Stimulated activated CD8-positive, alpha-beta memory T cell treated with anti-CD3 and anti-CD28 coated beads, Interleukin-2, amount 100 ng/mL, for 1 hour (primary cell): ENCODE measurements around the gene OR2L2.
"Not testable (repeated sequence)": the region's sequence is repeated elsewhere in the genome, so short reads cannot be mapped to it uniquely, and the experiment has no call there.

Experiments used
- DNase-seq, 2 donors: peaks; one replicate each; pipeline ENCODE4 v3.0.0-alpha.2; 2020; ENCODE audit warnings: low read depth in 2 of 2

OR2L2 gene, protein sequence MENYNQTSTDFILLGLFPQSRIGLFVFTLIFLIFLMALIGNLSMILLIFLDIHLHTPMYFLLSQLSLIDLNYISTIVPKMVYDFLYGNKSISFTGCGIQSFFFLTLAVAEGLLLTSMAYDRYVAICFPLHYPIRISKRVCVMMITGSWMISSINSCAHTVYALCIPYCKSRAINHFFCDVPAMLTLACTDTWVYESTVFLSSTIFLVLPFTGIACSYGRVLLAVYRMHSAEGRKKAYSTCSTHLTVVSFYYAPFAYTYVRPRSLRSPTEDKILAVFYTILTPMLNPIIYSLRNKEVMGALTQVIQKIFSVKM

DNA sequence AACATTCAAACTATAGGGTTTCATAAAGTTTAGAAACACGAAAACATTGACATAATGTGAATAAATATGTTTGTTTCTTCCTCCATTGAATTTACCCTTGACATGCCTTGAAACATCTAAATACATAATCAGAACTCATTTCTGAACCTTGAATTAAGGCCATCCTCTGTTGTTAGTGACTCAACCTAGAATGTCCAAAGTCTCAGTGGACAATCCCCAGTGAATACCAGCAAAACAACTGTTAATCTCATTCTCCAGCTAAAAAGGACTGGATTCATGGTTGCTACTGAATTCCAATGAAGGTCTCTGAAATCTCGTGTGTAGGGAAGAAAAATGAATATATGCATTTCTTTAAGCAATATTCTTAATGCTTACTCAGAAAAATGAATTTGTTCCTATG, at the start of gene OR2L2:
Gene OR2L2, plus strand, starts transcription at position 301 of the 400 bp plus-strand sequence. CDS start 8,198 bp downstream, outside the sequence.
- DNase-seq, result no peak

DNA sequence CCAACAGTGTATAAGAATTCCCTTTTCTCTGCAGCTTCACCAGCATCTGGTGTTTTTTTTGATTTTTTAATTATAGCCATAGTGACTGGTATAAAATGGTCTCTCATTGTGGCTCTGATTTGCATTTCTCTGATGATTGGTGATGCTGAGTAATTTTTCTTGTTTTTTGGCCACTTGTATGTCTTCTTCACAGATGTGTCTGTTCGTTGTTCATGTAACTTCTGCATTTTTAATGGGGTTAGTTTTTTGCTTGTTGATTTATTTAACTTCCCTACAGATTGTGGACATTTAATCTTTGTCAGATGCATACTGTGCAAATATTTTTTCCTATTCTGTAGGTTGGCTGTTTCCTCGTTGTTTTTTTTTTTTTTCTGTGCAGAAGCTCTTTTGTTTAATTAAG, 36.9 kb upstream of the OR2L2 start:
- DNase-seq, result no peak

DNA sequence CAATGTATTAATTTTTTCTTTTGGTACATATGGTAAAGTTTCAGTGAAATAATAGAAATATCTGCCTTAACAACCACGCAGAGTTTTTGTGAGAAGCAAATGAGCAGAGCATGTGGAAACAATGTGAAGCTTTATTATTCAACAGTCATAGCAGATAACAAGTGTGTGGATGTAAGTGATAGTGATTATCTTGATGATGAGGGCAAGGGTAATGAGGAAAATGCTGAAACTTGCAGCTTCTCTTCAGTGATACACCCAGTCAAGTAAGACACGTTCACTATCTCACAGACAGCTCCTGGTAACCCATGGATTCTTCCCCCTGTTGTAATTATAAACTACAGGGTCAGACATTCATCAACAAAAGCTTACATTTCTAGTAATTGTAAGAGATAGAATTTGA, 31.1 kb upstream of the OR2L2 start:
- DNase-seq, result no peak

DNA sequence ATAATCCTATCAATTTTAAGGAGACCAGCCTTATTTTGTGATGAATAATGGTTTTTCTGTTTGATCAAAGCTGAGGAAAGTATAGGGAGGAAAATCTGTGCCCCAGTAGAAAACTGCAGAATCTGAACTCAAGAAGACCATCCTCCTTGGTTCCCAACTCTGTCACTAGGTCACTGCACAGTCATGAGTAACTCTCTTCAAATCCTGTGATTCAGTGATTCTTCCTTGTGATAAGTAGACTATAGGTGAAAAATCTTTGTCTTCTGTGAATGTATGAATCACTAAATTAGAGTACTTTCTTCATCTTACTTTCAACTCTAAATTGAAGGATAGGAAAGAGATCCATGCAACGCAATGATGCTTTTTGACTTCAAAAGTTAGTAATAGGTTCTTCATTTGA, 29.7 kb upstream of the OR2L2 start:
- DNase-seq, result no peak

DNA sequence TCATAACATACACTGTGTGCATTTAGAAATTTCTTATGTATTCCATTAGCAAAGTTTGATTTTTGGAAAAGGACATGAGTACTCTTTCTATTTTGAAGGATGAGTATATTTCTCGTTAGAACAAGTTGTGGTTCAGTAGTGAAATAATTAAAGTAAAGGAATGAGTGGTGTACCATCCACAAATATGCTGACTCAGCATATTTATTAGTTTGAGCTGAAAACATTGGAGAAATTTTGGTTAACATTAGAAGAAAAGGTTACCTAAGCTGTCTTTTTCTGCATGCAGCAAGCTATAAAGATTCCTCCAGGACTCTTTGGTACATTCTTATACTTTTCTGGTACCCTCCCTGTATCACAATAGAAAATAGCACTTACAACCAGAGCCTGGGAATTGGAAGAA, 22.1 kb upstream of the OR2L2 start:
- no peak for DNase-seq

DNA sequence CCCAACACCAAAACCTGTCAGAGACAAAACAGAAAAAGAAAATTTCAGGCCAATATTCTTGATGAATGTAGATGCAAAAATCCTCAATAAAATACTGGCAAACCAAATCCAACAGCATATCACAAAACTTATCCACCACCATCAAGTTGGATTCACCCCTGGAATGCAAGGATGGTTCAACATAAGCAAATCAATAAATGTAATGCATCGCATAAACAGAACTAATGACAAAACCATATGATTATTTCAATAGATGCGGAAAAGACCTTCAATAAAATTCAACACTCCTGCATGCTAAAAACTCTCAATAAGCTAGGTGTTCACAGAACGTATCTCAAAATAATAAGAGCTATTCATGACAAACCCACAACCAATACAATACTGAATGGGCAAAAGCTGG, 20.2 kb upstream of the OR2L2 start:
- DNase-seq, result no peak

DNA sequence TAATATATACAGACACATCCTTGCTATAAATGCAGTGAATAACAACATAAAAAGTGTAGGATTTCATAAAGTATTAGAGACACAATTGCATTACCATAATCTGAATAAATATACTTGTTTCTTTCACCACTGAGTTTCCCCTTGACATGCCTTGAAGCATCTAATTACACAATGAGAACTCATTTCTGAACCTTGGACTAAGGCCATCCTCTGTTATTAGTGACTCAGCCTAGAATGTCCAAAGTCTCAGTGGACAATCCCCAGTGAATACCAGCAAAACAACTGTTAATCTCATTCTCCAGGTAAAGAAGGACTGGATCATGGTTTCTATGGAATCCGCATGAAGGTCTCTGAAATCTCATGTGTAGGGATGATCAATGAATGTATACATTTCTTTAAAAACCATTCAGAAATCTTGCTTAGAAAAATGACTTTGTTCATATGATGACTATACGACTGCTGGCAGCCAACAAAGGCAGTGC, 16.6 kb upstream of the OR2L2 start, which contains the start of gene OR2L5:
Gene OR2L5, plus strand, starts transcription at position 432 of the 482 bp plus-strand sequence. CDS start 8,288 bp downstream, outside the sequence.
- no peak for DNase-seq

DNA sequence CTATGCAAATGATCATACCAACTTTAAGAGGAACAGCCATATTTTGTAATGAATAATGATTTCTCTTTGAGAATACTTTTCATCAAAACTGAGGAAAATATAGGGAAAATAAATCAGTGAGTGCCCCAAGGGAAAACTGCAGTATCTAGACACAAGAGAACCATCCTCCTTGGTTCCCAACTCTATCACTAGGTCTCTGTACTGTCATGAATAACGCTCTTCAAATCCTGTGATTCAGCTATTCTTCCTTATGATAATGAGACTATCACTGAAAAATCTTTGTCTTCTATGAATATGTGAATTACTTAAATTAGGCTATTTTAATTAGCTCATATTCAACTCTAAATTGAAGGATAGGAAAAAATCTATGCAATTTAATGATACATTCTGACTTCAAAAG, 14.1 kb upstream of the OR2L2 start:
- DNase-seq, result no peak

DNA sequence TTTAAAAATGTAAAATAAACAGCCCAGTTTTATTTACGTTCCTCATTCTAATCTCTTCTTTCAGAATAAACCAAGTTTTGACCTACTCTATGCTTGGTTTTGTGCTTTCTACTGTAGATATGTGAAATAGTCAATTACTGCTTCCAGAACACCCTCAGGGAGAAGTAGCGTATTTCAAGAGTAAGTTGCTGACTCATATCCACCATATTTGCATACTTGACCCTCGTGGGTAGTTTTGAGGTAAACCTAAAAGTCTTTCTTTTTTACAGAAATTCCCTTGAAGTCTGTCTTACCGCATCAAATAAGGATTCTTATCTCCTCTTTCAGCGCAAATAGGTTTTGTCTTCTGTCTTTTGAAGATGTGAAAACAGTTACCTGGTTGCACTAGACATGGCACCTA, 15.3 kb downstream of the OR2L2 start:
- DNase-seq, result no peak

DNA sequence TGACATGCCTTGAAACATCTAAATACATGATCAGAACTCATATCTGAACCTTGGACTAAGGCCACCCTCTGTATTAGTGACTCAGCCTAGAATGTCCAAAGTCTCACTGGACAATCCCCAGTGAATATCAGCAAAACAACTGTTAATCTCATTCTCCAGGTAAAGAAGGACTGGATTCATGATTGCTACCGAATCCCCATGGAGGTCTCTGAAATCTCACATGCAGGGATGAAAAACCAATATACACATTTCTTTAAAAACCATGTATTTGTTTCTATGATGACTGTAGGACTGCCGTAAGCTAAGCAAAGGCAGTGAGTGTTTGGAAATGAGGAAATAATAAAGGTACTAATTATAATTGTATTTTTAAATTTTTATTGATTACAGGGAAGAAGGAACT, 16.7 kb downstream of the OR2L2 start, which contains the start of gene OR2L3:
Gene OR2L3, plus strand, starts transcription at position 301 of the 400 bp plus-strand sequence. CDS start 13,846 bp downstream, outside the sequence.
- DNase-seq, result no peak

DNA sequence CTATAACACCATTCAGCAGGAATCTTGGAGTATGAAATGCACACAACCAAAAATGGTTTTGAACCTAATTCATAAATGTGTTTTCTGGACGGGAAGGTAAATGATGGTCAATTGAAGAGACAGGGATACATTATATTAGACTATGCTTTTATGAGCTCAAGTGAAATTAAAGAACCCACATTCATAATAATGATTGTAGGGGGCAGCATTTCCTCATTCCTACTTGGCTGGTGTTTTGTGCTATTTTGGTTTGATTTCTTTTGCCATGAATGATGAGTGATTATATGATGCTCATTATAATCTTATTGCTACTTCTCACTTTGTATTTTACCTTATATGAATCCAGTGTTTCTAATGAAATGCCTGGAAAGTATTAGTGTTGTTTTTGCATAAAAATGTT, 17.1 kb downstream of the OR2L2 start:
- no peak for DNase-seq

DNA sequence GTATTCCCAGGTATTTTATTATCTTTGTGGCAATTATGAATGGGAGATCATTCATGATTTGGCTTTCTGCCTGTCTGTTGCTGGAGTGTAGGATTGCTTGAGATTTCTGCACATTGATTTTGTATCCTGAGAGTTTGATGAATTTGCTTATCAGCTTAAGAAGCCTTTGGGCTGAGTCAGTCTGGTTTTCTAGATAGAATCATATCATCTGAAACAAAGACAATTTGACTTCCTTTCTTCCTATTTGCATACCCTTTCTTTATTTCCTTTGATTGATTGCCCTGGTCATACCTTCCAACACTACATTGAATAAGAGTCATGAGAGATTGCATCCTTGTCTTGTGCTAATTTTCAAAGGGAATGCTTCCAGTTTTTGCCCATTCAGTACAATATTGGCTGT, 24.8 kb downstream of the OR2L2 start:
- no peak for DNase-seq

DNA sequence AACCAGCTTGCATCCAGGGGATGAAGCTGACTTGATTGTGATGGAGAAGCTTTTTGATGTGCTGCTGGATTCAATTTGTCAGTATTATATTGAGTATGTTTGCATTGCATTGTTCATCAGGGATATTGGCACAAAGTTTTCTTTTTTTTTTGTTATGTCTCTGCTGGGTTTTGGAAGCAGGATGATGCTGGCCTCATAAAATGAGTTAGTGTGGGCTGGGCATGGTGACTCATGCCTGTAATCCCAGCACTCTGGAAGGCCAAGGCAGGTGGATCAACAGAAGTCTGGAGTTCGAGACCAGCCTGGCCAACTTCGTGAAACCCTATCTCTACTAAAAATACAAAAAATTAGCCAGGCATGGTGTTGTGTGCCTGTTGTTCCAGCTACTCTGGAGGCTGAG, 25.4 kb downstream of the OR2L2 start:
- no peak for DNase-seq

DNA sequence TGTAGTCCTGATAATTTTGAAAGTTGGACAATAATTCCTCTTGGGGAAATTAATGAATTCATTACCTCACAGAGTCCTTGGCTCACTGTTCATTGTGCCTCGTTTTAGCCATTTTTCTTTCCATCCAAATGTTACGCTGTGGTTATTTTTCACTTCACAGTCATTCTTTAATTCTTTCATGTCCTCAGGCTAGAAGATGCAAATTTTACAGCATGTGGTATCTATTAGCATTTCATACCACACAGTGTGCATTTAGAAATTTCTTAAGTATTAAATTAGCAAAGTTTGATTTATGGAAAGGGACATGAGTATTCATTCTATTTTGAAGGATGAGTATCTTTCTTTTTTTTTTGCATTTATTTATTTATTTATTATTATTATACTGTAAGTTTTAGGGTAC, 35.2 kb downstream of the OR2L2 start:
- DNase-seq, result no peak

DNA sequence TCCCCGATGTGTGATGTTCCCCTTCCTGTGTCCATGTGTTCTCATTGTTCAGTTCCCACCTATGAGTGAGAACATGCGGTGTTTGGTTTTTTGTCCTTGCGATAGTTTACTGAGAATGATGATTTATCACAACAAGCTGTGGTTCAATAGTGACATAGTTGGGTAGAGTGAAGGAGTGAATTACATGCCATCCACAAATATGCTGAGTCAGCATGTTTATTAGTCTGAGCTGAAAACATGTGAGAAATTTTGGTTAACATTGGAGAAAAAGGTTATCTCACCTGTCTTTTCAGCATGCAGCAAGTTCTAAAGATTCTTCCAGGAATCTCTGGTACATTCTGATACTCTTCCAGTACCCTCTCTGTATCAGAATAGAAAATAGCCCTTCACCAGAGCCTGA, 35.7 kb downstream of the OR2L2 start:
- no peak for DNase-seq

DNA sequence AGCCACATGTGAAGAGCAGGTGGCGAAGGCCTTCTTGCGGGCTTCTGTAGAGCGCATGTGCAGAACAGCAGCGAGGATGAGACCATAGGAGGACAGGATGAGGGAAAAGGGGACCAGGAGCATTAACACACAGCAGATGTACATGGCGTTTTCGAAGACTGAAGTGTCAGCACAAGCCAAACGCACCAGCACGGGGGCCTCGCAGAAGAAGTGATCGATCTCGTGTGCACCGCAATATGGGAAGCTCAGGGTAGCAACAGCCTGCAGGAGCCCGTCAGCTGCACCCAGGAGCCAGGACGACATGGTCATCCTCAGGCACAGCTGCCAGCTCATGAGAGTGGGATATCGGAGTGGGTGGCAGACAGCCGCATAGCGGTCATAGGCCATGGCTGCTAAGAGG, 54.0 kb downstream of the OR2L2 start:
- DNase-seq, result not testable (repeated sequence)
